WTC11 (cell line): Measurements from ENCODE around the gene FHAD1. TPM values are rescaled to one million over a fixed set of nuclear protein-coding genes. Genes with fewer than 3 reads are reported as not detected.

ENCODE experiments used
- ATAC-seq: fragments of 200-7000 bp; cut with Tn5 transposase; 2 replicates; pipeline ENCODE4 v1.10.0; 2021; ENCODE audit warnings: mild to moderate bottlenecking, moderate library complexity
- CTCF ChIA-PET: fragments of 300-600 bp; sonication (Branson Sonifier 250); formaldehyde crosslinking; loops from one replicate; lab custom pipeline; 2021; ENCODE audit warnings: antibody characterized with exemption; lab: Charles Lee
- POLR2A ChIA-PET: fragments of 350-600 bp; sonication (Branson Sonifier 250); formaldehyde crosslinking; loops from one replicate; lab custom pipeline; 2021; ENCODE audit warnings: antibody characterized with exemption; lab: Charles Lee
- DNase-seq: peaks from one replicate; pipeline ENCODE4 v3.0.0; 2021; ENCODE audit warnings: low spot score
- H3K27ac Mint-ChIP-seq: 2 replicates; pipeline ENCODE4 v1.8.0; 2021; ENCODE audit warnings: mixed read lengths
- H3K27me3 Mint-ChIP-seq: 2 replicates; pipeline ENCODE4 v1.8.0; 2021; ENCODE audit warnings: low read depth, mild to moderate bottlenecking, moderate library complexity, mixed read lengths
- H3K36me3 Mint-ChIP-seq: 2 replicates; pipeline ENCODE4 v1.8.0; 2021; ENCODE audit warnings: mixed read lengths
- H3K4me1 Mint-ChIP-seq: 2 replicates; pipeline ENCODE4 v1.8.0; 2022; ENCODE audit warnings: mixed read lengths
- H3K4me3 Mint-ChIP-seq: 2 replicates; pipeline ENCODE4 v1.8.0; 2021; ENCODE audit warnings: mild to moderate bottlenecking, moderate library complexity, mixed read lengths
- H3K9me3 Mint-ChIP-seq: 2 replicates; pipeline ENCODE4 v1.8.0; 2021; ENCODE audit warnings: mixed read lengths
- CREB1 ChIP-seq: sonication (generic); formaldehyde crosslinking; IDR thresholded peaks from 2 replicates; pipeline ENCODE4 v1.8.0; 2023; ENCODE audit warnings: mild to moderate bottlenecking, missing genetic modification reagents
- FOXP1 ChIP-seq: sonication (generic); formaldehyde crosslinking; IDR thresholded peaks from 2 replicates; pipeline ENCODE4 v1.8.0; 2022; ENCODE audit warnings: missing genetic modification reagents, mild to moderate bottlenecking, moderate library complexity, borderline replicate concordance
- KAT7 ChIP-seq: sonication (generic); formaldehyde crosslinking; IDR thresholded peaks from 2 replicates; pipeline ENCODE4 v1.8.1; 2023; ENCODE audit warnings: missing genetic modification reagents, mild to moderate bottlenecking, borderline replicate concordance
- MYBL2 ChIP-seq: sonication (generic); formaldehyde crosslinking; IDR thresholded peaks from 2 replicates; pipeline ENCODE4 v1.8.1; 2023; ENCODE audit warnings: mild to moderate bottlenecking, moderate library complexity, missing genetic modification reagents
- RORB ChIP-seq: fragments of 250-450 bp; sonication (Bioruptor Pico); IDR thresholded peaks from 2 replicates; pipeline ENCODE4 v1.9.0; 2021; ENCODE audit warnings: mild to moderate bottlenecking
- SOX15 ChIP-seq: fragments of 250-450 bp; sonication (Bioruptor Pico); IDR thresholded peaks from 2 replicates; pipeline ENCODE4 v1.9.0; 2021; ENCODE audit warnings: mild to moderate bottlenecking
- TCF7 ChIP-seq: sonication (generic); formaldehyde crosslinking; IDR thresholded peaks from 2 replicates; pipeline ENCODE4 v1.8.0; 2022; ENCODE audit warnings: mild to moderate bottlenecking, low read depth, missing genetic modification reagents, moderate library complexity
- ZNF138 ChIP-seq: sonication (generic); formaldehyde crosslinking; conservative IDR thresholded peaks from 2 replicates; pipeline ENCODE4 v1.8.1; 2022; ENCODE audit warnings: mild to moderate bottlenecking, moderate library complexity, missing genetic modification reagents
- ZNF317 ChIP-seq: sonication (generic); formaldehyde crosslinking; IDR thresholded peaks from 2 replicates; pipeline ENCODE4 v1.8.1; 2023; ENCODE audit warnings: low read depth, mild to moderate bottlenecking, moderate library complexity, missing genetic modification reagents, borderline replicate concordance
- ZNF396 ChIP-seq: fragments of 250-450 bp; sonication (Bioruptor Pico); IDR thresholded peaks from 2 replicates; pipeline ENCODE4 v1.8.0; 2021; ENCODE audit warnings: mild to moderate bottlenecking, moderate library complexity, borderline replicate concordance
- total RNA-seq: library from RNA; stranded (reverse); gene quantifications from 3 replicates; pipeline ENCODE4 v1.2.3, GENCODE V29; 2021
- TF ChIP-seq, protein P1 (sequence below): sonication (generic); formaldehyde crosslinking; IDR thresholded peaks from 2 replicates; pipeline ENCODE4 v1.8.1; 2022; ENCODE audit warnings: mild to moderate bottlenecking, moderate library complexity, missing genetic modification reagents
- TF ChIP-seq, protein P2 (sequence below): fragments of 250-450 bp; sonication (Bioruptor Pico); IDR thresholded peaks from 2 replicates; pipeline ENCODE4 v1.9.0; 2021; ENCODE audit warnings: mild to moderate bottlenecking, borderline replicate concordance
- TF ChIP-seq, protein P3 (sequence below): sonication (generic); formaldehyde crosslinking; IDR thresholded peaks from 2 replicates; pipeline ENCODE4 v1.8.0; 2022; ENCODE audit warnings: mild to moderate bottlenecking, missing genetic modification reagents
- TF ChIP-seq, protein P4 (sequence below): fragments of 250-450 bp; sonication (Bioruptor Pico); conservative IDR thresholded peaks from 2 replicates; pipeline ENCODE4 v1.9.0; 2021; ENCODE audit warnings: mild to moderate bottlenecking
- TF ChIP-seq, protein P5 (sequence below): sonication (generic); formaldehyde crosslinking; conservative IDR thresholded peaks from 2 replicates; pipeline ENCODE4 v1.8.1; 2023; ENCODE audit warnings: mild to moderate bottlenecking, low read depth, missing genetic modification reagents, moderate library complexity
- TF ChIP-seq, protein P6 (sequence below): sonication (generic); formaldehyde crosslinking; IDR thresholded peaks from 2 replicates; pipeline ENCODE4 v1.8.1; 2023; ENCODE audit warnings: mild to moderate bottlenecking, missing genetic modification reagents

Gene FHAD1
- total RNA-seq, 1 experiment from 2014 or later = 3.0 TPM

DNA sequence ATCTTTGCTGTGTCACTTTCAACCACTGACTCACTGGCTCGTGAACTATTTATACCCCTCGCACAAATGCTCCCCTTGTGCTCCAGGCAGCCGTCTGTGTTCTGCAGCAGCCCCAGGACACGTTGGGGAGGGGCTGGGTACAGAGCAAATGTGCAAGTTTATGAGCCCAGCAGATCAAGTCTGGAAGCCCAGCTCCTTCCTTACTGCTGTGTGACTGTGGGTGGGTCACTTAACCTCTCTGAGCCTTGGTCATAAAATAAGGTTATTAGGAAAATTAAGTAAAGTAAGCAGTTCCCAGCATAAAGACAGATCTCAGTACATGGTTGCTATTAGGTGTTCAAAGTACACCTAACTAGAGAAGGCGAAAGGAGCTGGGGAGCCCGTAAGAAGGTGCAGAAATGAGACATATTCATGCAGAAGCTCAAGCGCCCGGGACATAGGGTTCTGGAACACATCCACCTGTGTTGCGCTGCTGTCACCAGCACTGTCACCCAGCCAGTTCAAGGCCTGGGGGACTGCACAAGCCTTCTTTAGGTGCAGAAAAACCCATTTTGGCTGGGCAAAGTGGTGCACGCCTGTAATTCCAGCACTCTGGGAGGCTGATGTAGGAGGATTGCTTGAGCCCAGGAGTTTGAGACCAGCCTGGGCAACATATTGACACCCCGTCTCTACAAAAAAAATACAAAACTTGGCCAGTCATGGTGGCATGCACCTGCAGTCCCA, 176.5 kb downstream of the FHAD1 start (continued):
- TF ChIP-seq SOX15 (no peak), KAT7 (CRISPR knock-in tag) (no peak)
- TF ChIP-seq, protein P1, sequence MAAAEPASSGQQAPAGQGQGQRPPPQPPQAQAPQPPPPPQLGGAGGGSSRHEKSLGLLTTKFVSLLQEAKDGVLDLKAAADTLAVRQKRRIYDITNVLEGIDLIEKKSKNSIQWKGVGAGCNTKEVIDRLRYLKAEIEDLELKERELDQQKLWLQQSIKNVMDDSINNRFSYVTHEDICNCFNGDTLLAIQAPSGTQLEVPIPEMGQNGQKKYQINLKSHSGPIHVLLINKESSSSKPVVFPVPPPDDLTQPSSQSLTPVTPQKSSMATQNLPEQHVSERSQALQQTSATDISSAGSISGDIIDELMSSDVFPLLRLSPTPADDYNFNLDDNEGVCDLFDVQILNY (CRISPR knock-in tag) = no peak
- TF ChIP-seq, protein P2, sequence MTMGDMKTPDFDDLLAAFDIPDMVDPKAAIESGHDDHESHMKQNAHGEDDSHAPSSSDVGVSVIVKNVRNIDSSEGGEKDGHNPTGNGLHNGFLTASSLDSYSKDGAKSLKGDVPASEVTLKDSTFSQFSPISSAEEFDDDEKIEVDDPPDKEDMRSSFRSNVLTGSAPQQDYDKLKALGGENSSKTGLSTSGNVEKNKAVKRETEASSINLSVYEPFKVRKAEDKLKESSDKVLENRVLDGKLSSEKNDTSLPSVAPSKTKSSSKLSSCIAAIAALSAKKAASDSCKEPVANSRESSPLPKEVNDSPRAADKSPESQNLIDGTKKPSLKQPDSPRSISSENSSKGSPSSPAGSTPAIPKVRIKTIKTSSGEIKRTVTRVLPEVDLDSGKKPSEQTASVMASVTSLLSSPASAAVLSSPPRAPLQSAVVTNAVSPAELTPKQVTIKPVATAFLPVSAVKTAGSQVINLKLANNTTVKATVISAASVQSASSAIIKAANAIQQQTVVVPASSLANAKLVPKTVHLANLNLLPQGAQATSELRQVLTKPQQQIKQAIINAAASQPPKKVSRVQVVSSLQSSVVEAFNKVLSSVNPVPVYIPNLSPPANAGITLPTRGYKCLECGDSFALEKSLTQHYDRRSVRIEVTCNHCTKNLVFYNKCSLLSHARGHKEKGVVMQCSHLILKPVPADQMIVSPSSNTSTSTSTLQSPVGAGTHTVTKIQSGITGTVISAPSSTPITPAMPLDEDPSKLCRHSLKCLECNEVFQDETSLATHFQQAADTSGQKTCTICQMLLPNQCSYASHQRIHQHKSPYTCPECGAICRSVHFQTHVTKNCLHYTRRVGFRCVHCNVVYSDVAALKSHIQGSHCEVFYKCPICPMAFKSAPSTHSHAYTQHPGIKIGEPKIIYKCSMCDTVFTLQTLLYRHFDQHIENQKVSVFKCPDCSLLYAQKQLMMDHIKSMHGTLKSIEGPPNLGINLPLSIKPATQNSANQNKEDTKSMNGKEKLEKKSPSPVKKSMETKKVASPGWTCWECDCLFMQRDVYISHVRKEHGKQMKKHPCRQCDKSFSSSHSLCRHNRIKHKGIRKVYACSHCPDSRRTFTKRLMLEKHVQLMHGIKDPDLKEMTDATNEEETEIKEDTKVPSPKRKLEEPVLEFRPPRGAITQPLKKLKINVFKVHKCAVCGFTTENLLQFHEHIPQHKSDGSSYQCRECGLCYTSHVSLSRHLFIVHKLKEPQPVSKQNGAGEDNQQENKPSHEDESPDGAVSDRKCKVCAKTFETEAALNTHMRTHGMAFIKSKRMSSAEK = no peak

DNA sequence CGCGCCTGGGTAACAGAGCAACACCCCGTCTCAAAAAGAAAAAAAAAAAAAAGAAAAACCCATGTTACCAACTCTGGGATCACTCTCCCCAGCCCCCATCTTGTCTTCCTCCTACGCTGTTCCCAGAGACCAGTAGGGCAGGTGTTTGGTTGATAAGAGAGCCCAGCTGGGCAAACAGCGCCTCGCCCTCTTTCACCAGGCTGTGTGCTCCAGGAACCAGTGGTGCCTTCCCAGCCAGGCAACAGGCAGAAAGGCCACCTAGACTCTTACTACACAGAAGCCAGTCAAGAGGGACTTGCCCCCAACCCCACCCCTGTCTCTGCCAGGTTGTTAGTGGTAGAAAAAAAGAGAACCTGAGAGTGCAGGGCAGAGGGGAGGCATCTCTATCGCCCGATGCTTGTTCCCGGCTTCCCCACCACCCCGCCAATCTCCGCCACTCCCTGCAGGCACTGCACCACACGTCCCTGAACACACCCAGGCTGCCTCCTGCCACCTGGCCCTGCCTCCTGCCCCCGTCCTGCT, 177.2 kb downstream of the FHAD1 start:
- Mint-ChIP-seq H3K4me3 (no peak overlapping the region), H3K4me1 (no peaks in the 10 kb centered on the region), H3K9me3 (peaks cover 5% of the 10 kb centered on the region)
- ATAC-seq (no peak), DNase-seq (no peak)
- POLR2A ChIA-PET = no interaction called here
- TF ChIP-seq ZNF396 (CRISPR knock-in tag) = no peak
- TF ChIP-seq, protein P3, sequence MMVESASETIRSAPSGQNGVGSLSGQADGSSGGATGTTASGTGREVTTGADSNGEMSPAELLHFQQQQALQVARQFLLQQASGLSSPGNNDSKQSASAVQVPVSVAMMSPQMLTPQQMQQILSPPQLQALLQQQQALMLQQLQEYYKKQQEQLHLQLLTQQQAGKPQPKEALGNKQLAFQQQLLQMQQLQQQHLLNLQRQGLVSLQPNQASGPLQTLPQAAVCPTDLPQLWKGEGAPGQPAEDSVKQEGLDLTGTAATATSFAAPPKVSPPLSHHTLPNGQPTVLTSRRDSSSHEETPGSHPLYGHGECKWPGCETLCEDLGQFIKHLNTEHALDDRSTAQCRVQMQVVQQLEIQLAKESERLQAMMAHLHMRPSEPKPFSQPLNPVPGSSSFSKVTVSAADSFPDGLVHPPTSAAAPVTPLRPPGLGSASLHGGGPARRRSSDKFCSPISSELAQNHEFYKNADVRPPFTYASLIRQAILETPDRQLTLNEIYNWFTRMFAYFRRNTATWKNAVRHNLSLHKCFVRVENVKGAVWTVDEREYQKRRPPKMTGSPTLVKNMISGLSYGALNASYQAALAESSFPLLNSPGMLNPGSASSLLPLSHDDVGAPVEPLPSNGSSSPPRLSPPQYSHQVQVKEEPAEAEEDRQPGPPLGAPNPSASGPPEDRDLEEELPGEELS (CRISPR knock-in tag) = no peak
- no peak for TF ChIP-seq RORB (CRISPR knock-in tag)
- TF ChIP-seq, protein P4, sequence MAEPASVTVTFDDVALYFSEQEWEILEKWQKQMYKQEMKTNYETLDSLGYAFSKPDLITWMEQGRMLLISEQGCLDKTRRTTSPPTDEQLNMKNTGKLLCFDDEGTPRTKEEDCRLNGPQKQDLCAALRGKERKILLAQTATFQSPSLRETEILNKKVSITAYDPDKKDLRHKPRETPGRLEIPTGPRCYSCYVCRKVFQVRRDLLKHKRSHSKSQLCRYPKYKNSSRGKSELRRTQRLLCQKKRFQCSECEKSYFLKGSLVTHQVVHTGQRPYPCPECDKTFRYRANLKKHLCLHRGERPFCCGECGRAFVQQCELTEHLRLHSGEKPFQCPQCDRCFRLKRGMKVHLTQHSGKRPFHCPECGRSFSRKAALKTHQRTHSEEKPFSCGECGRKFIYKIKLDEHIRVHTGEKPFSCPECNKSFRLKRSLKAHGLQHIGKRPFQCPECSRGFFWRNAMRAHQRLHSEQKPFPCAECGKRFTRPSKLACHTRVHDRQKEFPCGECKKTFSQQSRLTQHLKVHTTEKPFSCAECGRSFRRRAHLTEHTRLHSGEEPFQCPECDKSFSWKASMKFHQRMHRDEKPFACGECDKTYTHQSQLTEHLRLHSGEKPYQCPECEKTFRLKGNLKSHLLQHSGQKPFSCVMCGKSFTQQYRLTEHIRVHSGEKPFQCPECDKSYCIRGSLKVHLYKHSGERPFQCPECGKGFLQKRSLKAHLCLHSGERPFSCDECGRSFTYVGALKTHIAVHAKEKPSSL = no peak
- no peak for TF ChIP-seq TCF7
- no peak for TF ChIP-seq FOXP1 (CRISPR knock-in tag)
- TF ChIP-seq, all 79 proteins: peak for 0
- no peak overlapping the region for H3K27ac Mint-ChIP-seq
- H3K27me3 Mint-ChIP-seq = no peaks in the 10 kb centered on the region; the same call in 1 of the 2 replicates
- peaks cover 7% of the 10 kb centered on the region for H3K36me3 Mint-ChIP-seq
- CTCF ChIA-PET = no interaction called here

DNA sequence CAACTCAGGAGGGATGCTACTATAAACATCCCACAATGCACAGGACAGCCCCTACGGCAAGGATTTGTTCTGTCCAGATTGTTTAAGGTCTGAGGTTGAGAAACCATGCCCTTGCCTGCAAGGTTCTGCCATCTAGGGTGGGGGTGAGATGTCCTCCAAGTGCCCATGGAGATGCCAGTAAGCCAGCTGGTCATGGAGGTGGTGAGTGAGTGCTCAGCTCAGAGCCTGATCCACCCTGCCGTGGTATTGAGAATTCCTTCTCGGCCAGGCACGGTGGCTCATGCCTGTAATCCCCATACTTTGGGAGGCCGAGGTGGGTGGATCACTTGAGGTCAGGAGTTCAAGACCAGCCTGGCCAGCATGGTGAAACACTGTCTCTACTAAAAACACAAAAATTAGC, 178.0 kb downstream of the FHAD1 start:
- no peaks in the 10 kb centered on the region for H3K4me1 Mint-ChIP-seq
- CTCF ChIA-PET = no interaction called here
- POLR2A ChIA-PET = no interaction called here
- H3K9me3 Mint-ChIP-seq = peaks cover 5% of the 10 kb centered on the region
- no peaks in the 10 kb centered on the region; the same call in 1 of the 2 replicates for H3K27me3 Mint-ChIP-seq
- DNase-seq (no peak), ATAC-seq (no peak)
- no peak overlapping the region for H3K27ac Mint-ChIP-seq
- H3K36me3 Mint-ChIP-seq = peaks cover 7% of the 10 kb centered on the region
- no peak overlapping the region for H3K4me3 Mint-ChIP-seq
- TF ChIP-seq CREB1 = no peak
- TF ChIP-seq ZNF138 (CRISPR knock-in tag) = no peak
- TF ChIP-seq, protein P5, sequence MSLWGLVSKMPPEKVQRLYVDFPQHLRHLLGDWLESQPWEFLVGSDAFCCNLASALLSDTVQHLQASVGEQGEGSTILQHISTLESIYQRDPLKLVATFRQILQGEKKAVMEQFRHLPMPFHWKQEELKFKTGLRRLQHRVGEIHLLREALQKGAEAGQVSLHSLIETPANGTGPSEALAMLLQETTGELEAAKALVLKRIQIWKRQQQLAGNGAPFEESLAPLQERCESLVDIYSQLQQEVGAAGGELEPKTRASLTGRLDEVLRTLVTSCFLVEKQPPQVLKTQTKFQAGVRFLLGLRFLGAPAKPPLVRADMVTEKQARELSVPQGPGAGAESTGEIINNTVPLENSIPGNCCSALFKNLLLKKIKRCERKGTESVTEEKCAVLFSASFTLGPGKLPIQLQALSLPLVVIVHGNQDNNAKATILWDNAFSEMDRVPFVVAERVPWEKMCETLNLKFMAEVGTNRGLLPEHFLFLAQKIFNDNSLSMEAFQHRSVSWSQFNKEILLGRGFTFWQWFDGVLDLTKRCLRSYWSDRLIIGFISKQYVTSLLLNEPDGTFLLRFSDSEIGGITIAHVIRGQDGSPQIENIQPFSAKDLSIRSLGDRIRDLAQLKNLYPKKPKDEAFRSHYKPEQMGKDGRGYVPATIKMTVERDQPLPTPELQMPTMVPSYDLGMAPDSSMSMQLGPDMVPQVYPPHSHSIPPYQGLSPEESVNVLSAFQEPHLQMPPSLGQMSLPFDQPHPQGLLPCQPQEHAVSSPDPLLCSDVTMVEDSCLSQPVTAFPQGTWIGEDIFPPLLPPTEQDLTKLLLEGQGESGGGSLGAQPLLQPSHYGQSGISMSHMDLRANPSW (CRISPR knock-in tag) = no peak
- TF ChIP-seq, protein P6, sequence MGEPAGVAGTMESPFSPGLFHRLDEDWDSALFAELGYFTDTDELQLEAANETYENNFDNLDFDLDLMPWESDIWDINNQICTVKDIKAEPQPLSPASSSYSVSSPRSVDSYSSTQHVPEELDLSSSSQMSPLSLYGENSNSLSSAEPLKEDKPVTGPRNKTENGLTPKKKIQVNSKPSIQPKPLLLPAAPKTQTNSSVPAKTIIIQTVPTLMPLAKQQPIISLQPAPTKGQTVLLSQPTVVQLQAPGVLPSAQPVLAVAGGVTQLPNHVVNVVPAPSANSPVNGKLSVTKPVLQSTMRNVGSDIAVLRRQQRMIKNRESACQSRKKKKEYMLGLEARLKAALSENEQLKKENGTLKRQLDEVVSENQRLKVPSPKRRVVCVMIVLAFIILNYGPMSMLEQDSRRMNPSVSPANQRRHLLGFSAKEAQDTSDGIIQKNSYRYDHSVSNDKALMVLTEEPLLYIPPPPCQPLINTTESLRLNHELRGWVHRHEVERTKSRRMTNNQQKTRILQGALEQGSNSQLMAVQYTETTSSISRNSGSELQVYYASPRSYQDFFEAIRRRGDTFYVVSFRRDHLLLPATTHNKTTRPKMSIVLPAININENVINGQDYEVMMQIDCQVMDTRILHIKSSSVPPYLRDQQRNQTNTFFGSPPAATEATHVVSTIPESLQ (CRISPR knock-in tag) = no peak
- TF ChIP-seq ZNF317 (CRISPR knock-in tag) = no peak
- no peak for TF ChIP-seq MYBL2
